Mesenchymal stem cell (in vitro differentiated cells and primary cell): ENCODE data around the gene RUNX1.

Experiments
- DNase-seq: peaks from one replicate; pipeline ENCODE4 v3.0.0-alpha.2; 2013
- H2AFZ ChIP-seq: one replicate; pipeline ENCODE4 v1.6.1; 2013; ENCODE audit warnings: low read depth, mild to moderate bottlenecking, control low read depth, inconsistent platforms, low read length, moderate library complexity
- H2AK5ac ChIP-seq: 2 replicates; pipeline ENCODE4 v1.6.1; 2013; ENCODE audit warnings: low read length, moderate library complexity, mild to moderate bottlenecking, inconsistent platforms; ENCODE audit not compliant: severe bottlenecking
- H2BK120ac ChIP-seq: one replicate; pipeline ENCODE4 v1.6.1; 2013; ENCODE audit warnings: low read depth, mild to moderate bottlenecking, inconsistent platforms, low read length, moderate library complexity
- H2BK12ac ChIP-seq, 2 experiments: one replicate each; pipeline ENCODE4 v1.6.1; 2013; ENCODE audit warnings: inconsistent platforms in 2 of 2, low read length in 2 of 2, mild to moderate bottlenecking in 2 of 2, moderate library complexity in 2 of 2, control low read depth in 1 of 2
- H2BK15ac ChIP-seq: one replicate; pipeline ENCODE4 v1.6.1; 2013; ENCODE audit warnings: mild to moderate bottlenecking, low read depth, inconsistent platforms; ENCODE audit not compliant: poor library complexity, severe bottlenecking
- H2BK5ac ChIP-seq: 2 replicates; pipeline ENCODE4 v1.6.1; 2013; ENCODE audit warnings: low read depth, mild to moderate bottlenecking, low read length, control low read depth, inconsistent platforms; ENCODE audit not compliant: poor library complexity, severe bottlenecking
- H3K14ac ChIP-seq, 2 experiments: one replicate each; pipeline ENCODE4 v1.6.1; 2013; ENCODE audit warnings: inconsistent platforms in 2 of 2, low read length in 2 of 2, control low read depth in 1 of 2, mild to moderate bottlenecking in 1 of 2, moderate library complexity in 1 of 2
- H3K18ac ChIP-seq, 2 experiments: one replicate each; pipeline ENCODE4 v1.6.1; 2013; ENCODE audit warnings: inconsistent platforms in 2 of 2, low read length in 2 of 2, control low read depth in 1 of 2, low read depth in 1 of 2, mild to moderate bottlenecking in 1 of 2
- H3K23ac ChIP-seq, 2 experiments: one replicate each; pipeline ENCODE4 v1.6.1; 2013; ENCODE audit warnings: inconsistent platforms in 2 of 2, low read length in 2 of 2, mild to moderate bottlenecking in 2 of 2, moderate library complexity in 2 of 2, control low read depth in 1 of 2
- H3K27ac ChIP-seq: 2 replicates; pipeline ENCODE4 v1.5.1; 2013; ENCODE audit warnings: mild to moderate bottlenecking, moderate library complexity, low read length, control low read depth, inconsistent platforms; ENCODE audit not compliant: poor library complexity, severe bottlenecking
- H3K27me3 ChIP-seq, 2 experiments: 2 replicates each; pipeline versions ENCODE4 v1.6.1 to v1.7.0; 2013; ENCODE audit warnings: low read length in 2 of 2, mild to moderate bottlenecking in 2 of 2, moderate library complexity in 2 of 2, control low read depth in 1 of 2, inconsistent platforms in 1 of 2; ENCODE audit not compliant: control insufficient read depth in 1 of 2, insufficient read depth in 1 of 2
- H3K36me3 ChIP-seq, 2 experiments: 2 replicates each; pipeline versions ENCODE4 v1.6.1 to v1.7.0; 2013; ENCODE audit warnings: low read length in 2 of 2, control low read depth in 1 of 2, inconsistent platforms in 1 of 2, low read depth in 1 of 2, mild to moderate bottlenecking in 1 of 2; ENCODE audit not compliant: insufficient read depth in 2 of 2, control insufficient read depth in 1 of 2
- H3K4ac ChIP-seq, 2 experiments: one replicate each; pipeline ENCODE4 v1.6.1; 2013; ENCODE audit warnings: inconsistent platforms in 2 of 2, low read length in 2 of 2, mild to moderate bottlenecking in 2 of 2, moderate library complexity in 2 of 2, control low read depth in 1 of 2, low read depth in 1 of 2
- H3K4me1 ChIP-seq: 2 replicates; pipeline ENCODE4 v1.6.1; 2013; ENCODE audit warnings: low read depth, low read length, control low read depth; ENCODE audit not compliant: control insufficient read depth, insufficient read depth
- H3K4me2 ChIP-seq: 2 replicates; pipeline ENCODE4 v1.6.1; 2013; ENCODE audit warnings: low read length, mild to moderate bottlenecking, inconsistent platforms; ENCODE audit not compliant: poor library complexity, severe bottlenecking
- H3K4me3 ChIP-seq, 2 experiments: 2 replicates each; pipeline versions ENCODE4 v1.5.1 to v1.7.0; 2013; ENCODE audit warnings: low read length in 2 of 2, mild to moderate bottlenecking in 2 of 2, control low read depth in 1 of 2, low read depth in 1 of 2; ENCODE audit not compliant: insufficient read depth in 1 of 2
- H3K79me1 ChIP-seq: replicated peaks from 2 replicates; pipeline ENCODE4 v1.6.1; 2013; ENCODE audit warnings: mild to moderate bottlenecking, control low read depth, low read length, inconsistent platforms; ENCODE audit not compliant: poor library complexity, severe bottlenecking
- H3K9ac ChIP-seq: 2 replicates; pipeline ENCODE4 v1.7.0; 2013; ENCODE audit warnings: mild to moderate bottlenecking, low read length, moderate library complexity
- H3K9me3 ChIP-seq: 2 replicates; pipeline ENCODE4 v1.7.0; 2013; ENCODE audit warnings: mild to moderate bottlenecking, low read length; ENCODE audit not compliant: control insufficient read depth
- H4K8ac ChIP-seq: one replicate; pipeline ENCODE4 v1.6.1; 2013; ENCODE audit warnings: inconsistent platforms, mild to moderate bottlenecking, low read length, moderate library complexity
- H4K91ac ChIP-seq: one replicate; pipeline ENCODE4 v1.6.1; 2013; ENCODE audit warnings: mild to moderate bottlenecking, low read length, inconsistent platforms
- WGBS: methylation state at CpG from one replicate; pipeline ENCODE4 v1.1.7; 2013; ENCODE audit warnings: mixed read lengths; 5-methylcytosine and 5-hydroxymethylcytosine counted together

RUNX1 gene

GRCh38 chr21:34813266-34813894, 235.7 kb downstream of the RUNX1 start:
- no peak overlapping the region for H2AFZ ChIP-seq

GRCh38 chr21:34812504-34813265, 236.4 kb downstream of the RUNX1 start:
- no peak overlapping the region for H3K23ac ChIP-seq
- peak overlapping the region; percentile 73 for H4K8ac ChIP-seq

More at GRCh38 chr21:34813266-34813894, 235.7 kb downstream of the RUNX1 start:
- peak overlapping the region; percentile 17 to 81 for H3K18ac ChIP-seq
- H3K27me3 ChIP-seq: no peaks in the 10 kb centered on the region
- peak overlapping the region in 1 of 2 experiments; percentile 1 for H3K4me3 ChIP-seq
- no peaks in the 10 kb centered on the region for H3K9me3 ChIP-seq
- 76% methylated on average over 10 of the region's 10 CpGs for WGBS
- peak overlapping the region in 1 of 2 experiments; percentile 49 for H3K14ac ChIP-seq
- peak overlapping the region; percentile 45 for H2BK15ac ChIP-seq
- H3K79me1 ChIP-seq: peaks cover 21% of the 10 kb centered on the region
- no peak overlapping the region for H2BK120ac ChIP-seq
- H4K8ac ChIP-seq: peak overlapping the region; percentile 73
- peak overlapping the region; percentile 92 for H4K91ac ChIP-seq
- H2BK5ac ChIP-seq: no peak overlapping the region
- peak overlapping the region; percentile 33 for H3K9ac ChIP-seq
- peak; percentile 86 for DNase-seq
- H3K27ac ChIP-seq: peak overlapping the region; percentile 2
- peak overlapping the region; percentile 61 to 69 for H2BK12ac ChIP-seq
- H2AK5ac ChIP-seq: peak overlapping the region; percentile 8
- no peak overlapping the region for H3K23ac ChIP-seq
- no peak overlapping the region for H3K4me2 ChIP-seq
- H3K36me3 ChIP-seq: peaks cover 22 to 93% of the 10 kb centered on the region in 2 experiments
- peaks cover 28% of the 10 kb centered on the region for H3K4me1 ChIP-seq
- peak overlapping the region; percentile 35 to 41 for H3K4ac ChIP-seq

GRCh38 chr21:34811368-34811767, 237.7 kb downstream of the RUNX1 start:
- peaks cover 35% of the 10 kb centered on the region for H3K4me1 ChIP-seq
- no peak overlapping the region for H4K8ac ChIP-seq
- peaks cover 15 to 85% of the 10 kb centered on the region in 2 experiments for H3K36me3 ChIP-seq
- H2BK15ac ChIP-seq: no peak overlapping the region
- H3K27me3 ChIP-seq: no peaks in the 10 kb centered on the region
- H3K4ac ChIP-seq: peak overlapping the region in 1 of 2 experiments; percentile 71
- no peak overlapping the region for H3K4me2 ChIP-seq
- H3K18ac ChIP-seq: no peak overlapping the region
- no peak overlapping the region for H2BK120ac ChIP-seq
- H3K79me1 ChIP-seq: peaks cover 17% of the 10 kb centered on the region
- peak overlapping the region; percentile 34 for H2AK5ac ChIP-seq
- H3K14ac ChIP-seq: no peak overlapping the region
- no peak overlapping the region for H2BK5ac ChIP-seq
- H2BK12ac ChIP-seq: no peak overlapping the region
- no peak for DNase-seq
- H3K23ac ChIP-seq: no peak overlapping the region
- no peak overlapping the region for H4K91ac ChIP-seq
- H3K9me3 ChIP-seq: peaks cover 11% of the 10 kb centered on the region
- no peak overlapping the region for H2AFZ ChIP-seq
- H3K27ac ChIP-seq: no peak overlapping the region
- WGBS: 74% methylated on average over 4 of the region's 4 CpGs
- H3K4me3 ChIP-seq: no peak overlapping the region
- no peak overlapping the region for H3K9ac ChIP-seq

More at GRCh38 chr21:34812504-34813265, 236.4 kb downstream of the RUNX1 start:
- H3K27ac ChIP-seq: peak overlapping the region; percentile 26
- H3K4me2 ChIP-seq: no peak overlapping the region
- H3K27me3 ChIP-seq: no peaks in the 10 kb centered on the region
- WGBS: 41% methylated on average over 7 of the region's 7 CpGs
- peaks cover 32% of the 10 kb centered on the region for H3K4me1 ChIP-seq
- no peak overlapping the region for H2BK5ac ChIP-seq
- H3K9ac ChIP-seq: peak overlapping the region; percentile 25
- peaks cover 21 to 86% of the 10 kb centered on the region in 2 experiments for H3K36me3 ChIP-seq
- no peak overlapping the region for H2BK120ac ChIP-seq
- peak overlapping the region in 1 of 2 experiments; percentile 69 for H2BK12ac ChIP-seq
- no peak overlapping the region for H2AFZ ChIP-seq
- peak overlapping the region; percentile 8 for H2AK5ac ChIP-seq
- H3K18ac ChIP-seq: peak overlapping the region; percentile 17 to 81
- peak; percentile 89 for DNase-seq
- no peak overlapping the region for H2BK15ac ChIP-seq
- H3K9me3 ChIP-seq: no peaks in the 10 kb centered on the region
- peak overlapping the region in 1 of 2 experiments; percentile 3 for H3K4ac ChIP-seq
- H3K4me3 ChIP-seq: peak overlapping the region in 1 of 2 experiments; percentile 1
- H3K14ac ChIP-seq: no peak overlapping the region
- peak overlapping the region; percentile 92 for H4K91ac ChIP-seq
- H3K79me1 ChIP-seq: peaks cover 20% of the 10 kb centered on the region

- Histone ChIP-seq H3K18ac (peak overlapping the region in 1 of 2 experiments; percentile 71), H3K36me3 (peaks cover 11 to 85% of the 10 kb centered on the region in 2 experiments), H3K27ac (no peak overlapping the region), H2AK5ac (peak overlapping the region; percentile 27), H3K4me2 (no peak overlapping the region), H3K14ac (peak overlapping the region in 1 of 2 experiments; percentile 53), H3K4me1 (peaks cover 32% of the 10 kb centered on the region), H3K9ac (no peak overlapping the region), H2BK15ac (peak overlapping the region; percentile 1), H2AFZ (no peak overlapping the region), H2BK5ac (no peak overlapping the region), H3K4ac (peak overlapping the region in 1 of 2 experiments; percentile 3), H2BK120ac (no peak overlapping the region), H3K79me1 (peaks cover 17% of the 10 kb centered on the region), H4K8ac (peak overlapping the region; percentile 43), H4K91ac (no peak overlapping the region), H3K4me3 (no peak overlapping the region), H3K23ac (no peak overlapping the region), H2BK12ac (peak overlapping the region in 1 of 2 experiments; percentile 45), H3K27me3 (no peaks in the 10 kb centered on the region), H3K9me3 (peaks cover 17% of the 10 kb centered on the region)
- no peak for DNase-seq
- 97% methylated on average over 6 of the region's 6 CpGs for WGBS
Measured at GRCh38 chr21:34810786-34811185, 238.3 kb downstream of the RUNX1 start.
